NCI-H345 treated with DMSO at 0.1 percent for 48 hours (cell line): ENCODE results near the gene PDE4D.

ENCODE experiments used
- DNase-seq: peaks from one replicate; lab custom pipeline; 2025; ENCODE audit not compliant: unreplicated experiment; lab: John Stamatoyannopoulos, UW

PDE4D gene

GRCh38 chr5:59532979-59533729 is 360.4 kb downstream of the PDE4D start:
- no peak for DNase-seq

- no peak for DNase-seq
Observed at GRCh38 chr5:59529239-59529638, 364.3 kb downstream of the PDE4D start.

GRCh38 chr5:59528202-59528862 is 365.2 kb downstream of the PDE4D start:
- DNase-seq = no peak

GRCh38 chr5:59525957-59526356 is 367.6 kb downstream of the PDE4D start:
- no peak for DNase-seq

- no peak for DNase-seq
Observed at GRCh38 chr5:59525311-59525710, 368.2 kb downstream of the PDE4D start.

GRCh38 chr5:59522201-59522831 is 371.2 kb downstream of the PDE4D start:
- no peak for DNase-seq

- DNase-seq = no peak
Observed at GRCh38 chr5:59521476-59521875, 372.1 kb downstream of the PDE4D start.

GRCh38 chr5:59519338-59519737 is 374.2 kb downstream of the PDE4D start:
- no peak for DNase-seq

- no peak for DNase-seq
Observed at GRCh38 chr5:59517926-59518585, 375.5 kb downstream of the PDE4D start.

GRCh38 chr5:59516161-59516560 is 377.4 kb downstream of the PDE4D start:
- DNase-seq = no peak

GRCh38 chr5:59506285-59506877 is 387.1 kb downstream of the PDE4D start:
- peak; percentile 3 for DNase-seq

- no peak for DNase-seq
Observed at GRCh38 chr5:59504043-59504442, 389.5 kb downstream of the PDE4D start.

GRCh38 chr5:59503220-59503619 is 390.3 kb downstream of the PDE4D start:
- no peak for DNase-seq

GRCh38 chr5:59501316-59501715 is 392.2 kb downstream of the PDE4D start:
- DNase-seq = no peak

GRCh38 chr5:59500014-59500413 is 393.5 kb downstream of the PDE4D start:
- DNase-seq = no peak

GRCh38 chr5:59497207-59497606 is 396.3 kb downstream of the PDE4D start:
- no peak for DNase-seq

- DNase-seq = no peak
Observed at GRCh38 chr5:59496524-59497134, 396.9 kb downstream of the PDE4D start.

- DNase-seq = no peak
Observed at GRCh38 chr5:59491945-59492344, 401.6 kb downstream of the PDE4D start.

- no peak for DNase-seq
Observed at GRCh38 chr5:59489551-59489950, 404.0 kb downstream of the PDE4D start.

- no peak for DNase-seq
Observed at GRCh38 chr5:59487772-59488729, 405.5 kb downstream of the PDE4D start.
